Measurements from ENCODE around the gene MRPL53. TPM values are rescaled to one million over a fixed set of nuclear protein-coding genes. Genes with fewer than 3 reads are reported as not detected.
A peak's percentile ranks its signal among the peaks of the same experiment; 100 is the strongest.

The MRPL53 gene
- total RNA-seq, 2 donors from 2014 or later: 50.9 to 62.7 TPM

DNA sequence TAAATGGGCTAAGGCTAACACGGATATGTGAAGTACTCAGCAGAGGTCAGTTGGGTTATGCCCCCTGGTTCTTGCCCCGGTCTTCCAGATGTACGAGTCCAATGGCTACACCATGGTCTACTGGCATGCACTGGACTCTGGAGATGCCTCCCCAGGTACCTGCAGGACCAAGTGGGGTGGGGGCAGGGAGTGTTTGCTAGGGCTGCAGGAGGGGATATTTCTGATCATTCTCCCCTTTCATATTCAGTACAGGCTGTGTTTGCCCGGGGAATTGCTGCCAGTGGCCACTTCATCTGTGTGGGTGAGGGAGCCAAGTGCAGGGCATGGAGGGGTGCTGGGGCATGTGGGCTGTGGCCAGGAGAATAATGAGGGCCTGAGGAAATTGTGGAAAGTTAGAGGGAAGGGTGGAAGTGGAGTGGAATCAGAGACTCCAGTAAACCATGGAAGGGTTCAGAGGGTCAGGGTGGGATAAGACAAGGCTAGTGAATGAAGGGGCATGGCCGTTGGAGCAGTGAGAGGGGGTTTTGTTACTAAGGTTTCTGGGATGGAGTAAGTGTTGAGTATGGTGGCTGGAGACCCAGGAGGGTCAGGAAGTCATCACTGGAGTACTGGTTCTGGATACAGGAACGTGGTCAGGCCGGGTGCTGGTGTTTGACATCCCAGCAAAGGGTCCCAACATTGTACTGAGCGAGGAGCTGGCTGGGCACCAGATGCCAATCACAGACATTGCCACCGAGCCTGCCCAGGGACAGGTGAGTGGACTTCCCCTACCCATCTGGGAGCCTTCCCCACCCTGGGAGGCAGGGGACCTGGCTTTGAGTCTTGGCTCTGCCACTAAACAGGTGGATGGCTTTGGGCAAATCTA, 49.0 kb downstream of the MRPL53 start:
- Histone ChIP-seq H3K27me3 (ENCODE audit: control insufficient read depth, insufficient read depth, low read length, poor library complexity, severe bottlenecking) (peaks cover 8% of the 10 kb centered on the region), H3K36me3 (ENCODE audit: control insufficient read depth, insufficient read depth, low read length) (peaks cover 39% of the 10 kb centered on the region), H3K4me1 (ENCODE audit: control insufficient read depth, insufficient read depth, low read length) (peaks cover 17% of the 10 kb centered on the region), H3K9me3 (ENCODE audit: control insufficient read depth, low read length) (no peaks in the 10 kb centered on the region), H3K9ac (ENCODE audit: extremely low read depth, low read length, poor library complexity, severe bottlenecking) (no peak overlapping the region), H3K27ac (ENCODE audit: low read depth, low read length) (no peak overlapping the region), H3K4me3 (ENCODE audit: low read length) (no peak overlapping the region)
- DNase-seq: no peak
- H3K9me3 Mint-ChIP-seq: no peaks in the 10 kb centered on the region
- WGBS, 2 experiments (ENCODE audit: insufficient coverage in 1 of 2, insufficient read length in 1 of 2): 92 to 95% methylated on average over 6 to 9 of the region's 9 CpGs
- peak overlapping the region; percentile 44 for H3K27ac Mint-ChIP-seq
- H3K4me3 Mint-ChIP-seq: peak overlapping the region; percentile 90
- peaks cover 26% of the 10 kb centered on the region for H3K36me3 Mint-ChIP-seq (ENCODE audit: low read depth)
- H3K27me3 Mint-ChIP-seq (ENCODE audit: insufficient read depth): peaks cover 28% of the 10 kb centered on the region
- TF ChIP-seq, protein P1, sequence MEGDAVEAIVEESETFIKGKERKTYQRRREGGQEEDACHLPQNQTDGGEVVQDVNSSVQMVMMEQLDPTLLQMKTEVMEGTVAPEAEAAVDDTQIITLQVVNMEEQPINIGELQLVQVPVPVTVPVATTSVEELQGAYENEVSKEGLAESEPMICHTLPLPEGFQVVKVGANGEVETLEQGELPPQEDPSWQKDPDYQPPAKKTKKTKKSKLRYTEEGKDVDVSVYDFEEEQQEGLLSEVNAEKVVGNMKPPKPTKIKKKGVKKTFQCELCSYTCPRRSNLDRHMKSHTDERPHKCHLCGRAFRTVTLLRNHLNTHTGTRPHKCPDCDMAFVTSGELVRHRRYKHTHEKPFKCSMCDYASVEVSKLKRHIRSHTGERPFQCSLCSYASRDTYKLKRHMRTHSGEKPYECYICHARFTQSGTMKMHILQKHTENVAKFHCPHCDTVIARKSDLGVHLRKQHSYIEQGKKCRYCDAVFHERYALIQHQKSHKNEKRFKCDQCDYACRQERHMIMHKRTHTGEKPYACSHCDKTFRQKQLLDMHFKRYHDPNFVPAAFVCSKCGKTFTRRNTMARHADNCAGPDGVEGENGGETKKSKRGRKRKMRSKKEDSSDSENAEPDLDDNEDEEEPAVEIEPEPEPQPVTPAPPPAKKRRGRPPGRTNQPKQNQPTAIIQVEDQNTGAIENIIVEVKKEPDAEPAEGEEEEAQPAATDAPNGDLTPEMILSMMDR (conservative IDR thresholded peaks at IDR 0.05): no peak
- peaks cover 40% of the 10 kb centered on the region for H3K4me1 Mint-ChIP-seq

Other genes starting within 250 kb of the MRPL53 start
- gene SLC4A5, start 129.3 kb downstream of the MRPL53 start, total RNA-seq: 1 to 10 TPM; 2.5 to 3.7 TPM
- 100 to 1,000 TPM; 159 to 213 TPM for gene DCTN1, start 92.4 kb downstream of the MRPL53 start, total RNA-seq
- 1 to 10 TPM; 3.8 to 4.8 TPM for gene C2orf81, start 51.1 kb downstream of the MRPL53 start, total RNA-seq
- gene WDR54, start 51.0 kb downstream of the MRPL53 start, total RNA-seq: 10 to 100 TPM; 43.1 to 69.4 TPM
- 100 to 1,000 TPM in 1 of 2 donors, 10 to 100 TPM in 1; 83.6 to 117 TPM for gene RTKN, start 30.7 kb downstream of the MRPL53 start, total RNA-seq
- 10 to 100 TPM; 23.9 to 38.8 TPM for gene INO80B, start 17.6 kb downstream of the MRPL53 start, total RNA-seq
- 100 to 1,000 TPM; 110 to 116 TPM for gene WBP1, start 14.2 kb downstream of the MRPL53 start, total RNA-seq
- gene MOGS, start 7.3 kb downstream of the MRPL53 start, total RNA-seq: 10 to 100 TPM; 64.8 to 72.9 TPM
- 10 to 100 TPM; 19.0 to 24.7 TPM for gene CCDC142, start 10.3 kb upstream of the MRPL53 start, total RNA-seq
- 10 to 100 TPM; 31.5 to 32.4 TPM for gene TTC31, start 10.4 kb upstream of the MRPL53 start, total RNA-seq
- 1 to 10 TPM; 1.3 to 1.6 TPM for gene LBX2, start 26.9 kb upstream of the MRPL53 start, total RNA-seq
- 10 to 100 TPM; 15.5 to 21.4 TPM for gene PCGF1, start 35.0 kb upstream of the MRPL53 start, total RNA-seq
- under 1 TPM; 0.22 to 0.27 TPM for gene TLX2, start 41.8 kb upstream of the MRPL53 start, total RNA-seq
- 1 to 10 TPM in 1 of 2 donors, under 1 TPM in 1; 0.93 to 1.1 TPM for gene DQX1, start 53.6 kb upstream of the MRPL53 start, total RNA-seq
- 10 to 100 TPM; 76.3 to 88.9 TPM for gene AUP1, start 57.0 kb upstream of the MRPL53 start, total RNA-seq
- 10 to 100 TPM; 32.8 to 38.9 TPM for gene HTRA2, start 57.3 kb upstream of the MRPL53 start, total RNA-seq
- gene LOXL3, start 81.3 kb upstream of the MRPL53 start, total RNA-seq: 1 to 10 TPM; 5.4 to 7.6 TPM
- 10 to 100 TPM; 12.9 to 15.1 TPM for gene DOK1, start 82.0 kb upstream of the MRPL53 start, total RNA-seq
- gene M1AP, start 175.7 kb upstream of the MRPL53 start, total RNA-seq: 1 to 10 TPM; 3.8 to 5.5 TPM
- gene SEMA4F, start 181.6 kb upstream of the MRPL53 start, total RNA-seq: 10 to 100 TPM in 1 of 2 donors, 1 to 10 TPM in 1; 7.0 to 10.1 TPM

Data from endodermal cell (in vitro differentiated cells).